NCI-H2196 treated with DMSO at 0.1 percent for 48 hours (cell line): ENCODE data around the gene PLCG1.
"Not testable (repeated sequence)": the region's sequence is repeated elsewhere in the genome, so short reads cannot be mapped to it uniquely, and the experiment has no call there.

Experiments
- DNase-seq: peaks from one replicate; lab custom pipeline; 2025; ENCODE audit not compliant: unreplicated experiment; lab: John Stamatoyannopoulos, UW

The PLCG1 gene

DNA sequence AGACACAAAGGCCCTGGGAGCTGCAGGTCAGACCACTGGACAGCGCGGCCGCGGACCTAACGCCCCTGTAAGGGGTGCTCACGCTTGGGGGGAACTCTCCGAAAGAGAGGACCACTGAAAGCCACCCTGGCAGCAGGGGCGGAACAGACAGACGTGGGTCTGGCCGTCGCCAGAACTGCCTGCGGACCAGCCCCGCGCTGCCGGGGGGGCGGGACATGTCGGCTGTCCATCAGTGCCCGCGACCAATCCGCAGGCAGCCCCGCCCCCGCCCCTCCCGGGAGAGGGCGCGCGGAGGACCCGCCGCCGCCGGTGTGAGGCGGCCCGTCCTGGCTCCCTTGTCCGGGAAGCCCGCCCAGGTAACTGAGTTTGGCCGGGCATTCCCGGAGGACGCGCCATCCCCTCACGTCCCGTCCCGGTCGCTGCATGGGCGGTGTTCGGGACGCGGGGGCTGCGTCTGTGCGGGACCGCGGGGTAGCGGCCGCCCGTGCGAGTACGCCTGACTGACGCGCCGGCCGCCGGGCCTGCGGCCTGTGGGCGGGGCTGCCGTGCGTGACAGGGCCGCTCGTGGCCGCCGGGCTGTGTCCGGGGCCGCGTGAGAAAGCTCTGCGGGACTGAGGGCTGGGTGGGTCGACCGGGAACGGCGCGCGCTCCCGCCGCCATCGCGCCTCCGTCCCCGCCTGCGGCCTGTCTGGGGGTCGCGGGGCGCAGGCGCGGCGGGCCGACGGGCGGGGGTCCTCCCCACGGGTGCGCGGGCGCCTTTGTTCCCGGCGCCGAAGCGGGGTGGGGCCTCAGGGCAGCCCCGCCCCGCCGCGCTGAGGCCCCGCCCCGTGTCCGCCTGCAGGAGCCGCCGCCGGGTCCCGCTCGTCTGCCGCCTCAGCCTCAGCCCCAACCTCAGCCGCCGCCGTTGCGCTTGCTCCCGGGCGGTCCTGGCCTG, at the start of gene PLCG1:
PLCG1 (plus strand) TSS at position 864 of the 934 bp plus-strand sequence. CDS start 99 bp downstream, outside the sequence.
- DNase-seq = peak; percentile 82

GRCh38 chr20:41087777-41088176, 49.6 kb upstream of the PLCG1 start:
- no peak for DNase-seq

- DNase-seq = no peak
These were observed 47.8 kb upstream of the PLCG1 start for GRCh38 chr20:41089555-41089954.

- no peak for DNase-seq
These were observed 45.4 kb upstream of the PLCG1 start for GRCh38 chr20:41091927-41092326.

- no peak for DNase-seq
These were observed 42.8 kb upstream of the PLCG1 start for GRCh38 chr20:41094353-41095055.

- DNase-seq = peak; percentile 42
These were observed 42.0 kb upstream of the PLCG1 start for GRCh38 chr20:41095110-41095969.

DNA sequence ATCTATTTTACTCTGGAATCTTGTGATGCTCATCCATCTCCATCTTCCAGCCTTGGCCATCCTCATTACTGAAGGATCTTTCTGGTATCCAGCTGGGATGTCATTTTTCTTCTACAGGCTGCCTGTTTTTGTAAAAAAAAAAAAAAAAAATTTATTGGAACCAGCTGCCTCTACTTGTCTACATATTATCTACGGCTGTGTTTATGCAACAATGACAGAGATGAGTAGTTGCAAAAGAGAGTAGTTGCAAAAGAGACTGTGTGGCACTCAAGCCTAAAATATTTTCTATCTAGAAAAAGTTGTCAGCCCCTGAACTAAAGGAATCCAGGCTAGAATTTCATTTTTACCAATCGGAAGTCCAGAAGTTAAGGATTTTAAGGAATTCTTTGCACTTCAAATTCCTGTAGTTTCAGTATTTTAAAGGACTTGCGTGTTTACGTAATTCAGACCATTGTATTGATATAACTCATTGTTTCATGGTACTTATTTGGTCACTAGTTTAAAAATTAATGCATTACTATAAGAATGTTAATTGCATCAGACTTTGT, 38.6 kb upstream of the PLCG1 start:
- DNase-seq = no peak

DNA sequence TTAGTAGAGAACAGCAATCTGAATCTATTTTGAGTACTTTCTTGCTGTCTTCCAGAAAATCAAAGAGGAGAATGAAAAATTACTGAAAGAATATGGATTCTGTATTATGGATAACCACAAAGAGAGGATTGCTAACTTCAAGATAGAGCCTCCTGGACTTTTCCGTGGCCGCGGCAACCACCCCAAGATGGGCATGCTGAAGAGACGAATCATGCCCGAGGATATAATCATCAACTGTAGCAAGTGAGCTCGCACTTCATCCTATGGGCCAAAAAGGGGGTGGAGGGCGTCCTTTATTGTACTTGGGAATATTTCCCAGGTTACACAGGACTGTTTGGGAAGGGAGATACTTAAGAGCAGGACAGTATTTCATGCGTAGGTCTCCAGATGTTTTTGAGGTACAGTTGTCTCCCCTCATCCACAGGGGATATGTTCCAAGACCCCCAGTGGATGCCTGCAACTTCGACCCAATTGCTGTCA, 37.3 kb upstream of the PLCG1 start:
- DNase-seq = no peak

DNA sequence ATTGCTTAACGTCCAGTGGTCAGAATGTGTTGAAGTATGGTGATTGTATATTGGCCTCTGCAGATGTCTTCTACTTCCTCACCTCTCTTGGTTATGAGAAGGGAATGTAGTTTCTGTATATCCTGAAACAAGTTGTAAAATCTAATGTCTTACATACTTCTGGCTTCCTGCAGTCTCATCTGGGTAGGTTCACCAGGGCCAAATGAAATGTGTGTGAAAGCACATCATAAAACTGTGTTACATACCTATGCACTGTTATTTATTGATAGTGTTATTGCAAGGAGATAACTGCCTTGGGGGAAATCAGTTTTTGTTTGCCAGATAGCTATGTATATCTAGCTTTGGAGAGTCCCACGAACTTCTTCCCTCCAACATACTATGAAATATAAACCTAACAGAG, 35.7 kb upstream of the PLCG1 start:
- no peak for DNase-seq

DNA sequence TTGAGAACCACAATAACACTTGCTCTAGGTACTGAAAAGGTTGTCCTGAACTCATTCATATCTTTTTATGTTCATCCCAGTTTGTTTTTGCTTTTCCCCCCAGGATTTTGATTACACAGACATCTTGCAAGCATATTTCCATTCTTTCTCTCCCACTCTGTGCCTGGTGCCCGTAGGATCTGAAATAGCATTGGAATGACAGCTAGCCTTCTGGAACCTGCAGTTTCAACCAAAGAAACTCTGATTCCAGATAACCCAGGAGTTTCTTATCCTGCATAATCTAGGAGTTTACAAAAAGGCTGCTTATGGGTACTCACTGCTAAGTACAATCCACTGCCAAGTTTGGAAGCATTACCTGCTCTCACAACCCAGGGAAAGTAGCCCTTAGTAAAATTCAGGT, 28.8 kb upstream of the PLCG1 start:
- no peak for DNase-seq

DNA sequence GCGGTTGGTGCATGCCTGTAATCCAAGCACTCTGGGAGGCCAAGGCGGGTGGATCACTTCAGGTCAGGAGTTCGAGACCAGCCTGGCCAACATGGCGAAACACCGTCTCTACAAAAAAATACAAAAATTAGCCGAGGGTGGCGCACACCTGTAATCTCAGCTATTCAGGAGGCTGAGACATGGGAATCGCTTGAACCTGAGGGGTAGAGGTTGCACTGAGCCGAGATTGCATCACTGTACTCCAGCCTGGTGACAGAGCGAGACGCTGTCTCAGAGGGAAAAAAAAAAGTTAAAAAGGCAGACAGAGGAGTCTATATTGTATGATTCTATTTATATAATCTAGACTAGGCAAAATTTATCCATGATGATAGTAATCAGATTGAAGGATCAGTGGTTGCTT, 27.3 kb upstream of the PLCG1 start:
- no peak for DNase-seq

DNA sequence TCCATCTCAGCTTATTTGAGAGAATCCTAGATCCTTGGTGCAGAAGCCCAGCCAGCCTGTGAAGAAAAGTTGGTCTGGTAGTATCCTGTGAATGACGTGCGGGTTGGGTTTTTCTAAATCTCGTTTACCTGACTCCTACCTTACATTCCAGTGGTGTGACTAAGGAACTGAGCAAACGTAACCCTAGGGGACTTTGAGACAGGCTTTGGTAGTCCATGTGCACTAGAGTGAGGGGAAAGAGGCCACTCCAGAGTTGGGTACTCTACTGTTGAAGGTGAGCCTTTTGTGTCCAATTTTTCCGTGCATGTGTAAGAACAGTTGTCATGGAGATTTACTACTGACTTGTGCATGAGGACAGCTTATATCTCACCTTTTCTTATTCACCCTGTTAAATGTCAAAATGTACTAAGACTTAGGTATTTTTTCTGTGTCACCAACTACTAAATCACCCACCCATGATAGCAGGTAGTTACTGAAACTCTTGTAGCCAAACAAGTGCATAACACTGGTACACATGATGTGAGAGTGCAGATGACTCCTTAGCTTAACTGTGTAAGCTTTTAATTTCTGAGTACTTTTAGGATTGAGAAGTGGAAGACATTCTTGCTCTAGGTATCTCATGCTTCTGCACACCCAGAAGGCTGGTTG, 26.3 kb upstream of the PLCG1 start:
- no peak for DNase-seq

DNA sequence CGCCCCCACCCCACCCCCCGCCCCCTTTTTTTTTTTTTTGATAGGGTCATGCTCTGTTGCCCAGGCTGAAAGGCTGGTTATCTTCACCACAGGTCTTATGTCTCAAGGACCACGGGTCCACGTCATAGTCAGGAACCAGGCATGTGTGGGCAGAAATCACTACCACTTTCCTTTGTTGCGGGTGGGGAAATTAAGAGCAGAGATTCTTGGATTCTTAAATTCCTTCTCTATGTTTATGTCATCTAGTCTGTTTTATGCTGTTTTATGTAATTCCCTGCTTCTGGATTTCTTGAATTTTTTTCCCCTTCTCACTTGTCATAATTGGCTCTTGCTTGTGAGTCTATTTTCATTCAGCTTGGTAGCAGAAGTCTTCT, 25.8 kb upstream of the PLCG1 start:
- DNase-seq = no peak

DNA sequence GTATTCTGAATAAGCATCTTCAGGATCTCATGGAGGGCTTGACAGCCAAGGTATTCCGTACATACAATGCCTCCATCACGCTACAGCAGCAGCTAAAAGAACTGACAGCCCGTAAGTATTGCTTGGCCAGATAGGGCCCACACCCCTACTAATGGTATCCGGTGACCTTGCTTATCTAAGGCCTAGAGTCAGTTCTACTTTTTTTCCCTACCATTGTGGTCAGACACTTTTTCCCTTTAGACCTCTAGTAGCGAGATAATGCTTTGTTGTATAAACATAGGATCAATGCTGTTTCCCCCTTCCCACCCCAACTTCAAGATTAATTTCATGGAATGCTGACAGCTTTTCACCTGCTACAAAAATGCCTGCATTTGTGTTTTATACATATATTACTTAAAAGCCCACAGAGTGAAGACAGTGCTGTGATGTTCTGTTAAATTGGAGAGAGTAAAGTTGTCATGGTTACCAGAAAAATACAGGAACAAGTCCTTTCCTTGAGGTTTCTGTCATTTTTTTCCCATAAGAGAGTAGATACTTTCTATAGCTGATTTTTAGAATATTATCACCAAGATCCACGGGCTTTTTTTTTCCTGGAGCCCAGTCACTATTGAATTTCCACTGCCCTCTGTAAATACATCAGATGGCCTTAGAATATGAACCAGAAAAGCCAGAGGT, 20.9 kb upstream of the PLCG1 start:
- DNase-seq = no peak

DNA sequence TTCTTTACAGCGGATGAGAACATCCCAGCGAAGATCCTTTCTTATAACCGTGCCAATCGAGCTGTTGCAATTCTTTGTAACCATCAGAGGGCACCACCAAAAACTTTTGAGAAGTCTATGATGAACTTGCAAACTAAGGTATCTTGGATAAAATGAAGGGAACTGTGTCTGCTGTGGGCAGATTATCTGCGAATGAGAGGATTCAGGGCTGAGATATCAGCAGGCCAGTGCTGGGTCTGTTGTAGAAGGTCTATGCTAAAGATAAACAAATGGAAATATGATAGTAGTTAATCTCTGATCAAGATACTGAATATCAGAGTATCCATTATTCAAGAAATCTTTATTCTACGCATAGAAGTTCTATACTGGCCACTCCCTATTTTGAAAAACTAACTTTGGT, 19.2 kb upstream of the PLCG1 start:
- not testable (repeated sequence) for DNase-seq

- DNase-seq = no peak
These were observed 18.7 kb upstream of the PLCG1 start for GRCh38 chr20:41118632-41119031.

DNA sequence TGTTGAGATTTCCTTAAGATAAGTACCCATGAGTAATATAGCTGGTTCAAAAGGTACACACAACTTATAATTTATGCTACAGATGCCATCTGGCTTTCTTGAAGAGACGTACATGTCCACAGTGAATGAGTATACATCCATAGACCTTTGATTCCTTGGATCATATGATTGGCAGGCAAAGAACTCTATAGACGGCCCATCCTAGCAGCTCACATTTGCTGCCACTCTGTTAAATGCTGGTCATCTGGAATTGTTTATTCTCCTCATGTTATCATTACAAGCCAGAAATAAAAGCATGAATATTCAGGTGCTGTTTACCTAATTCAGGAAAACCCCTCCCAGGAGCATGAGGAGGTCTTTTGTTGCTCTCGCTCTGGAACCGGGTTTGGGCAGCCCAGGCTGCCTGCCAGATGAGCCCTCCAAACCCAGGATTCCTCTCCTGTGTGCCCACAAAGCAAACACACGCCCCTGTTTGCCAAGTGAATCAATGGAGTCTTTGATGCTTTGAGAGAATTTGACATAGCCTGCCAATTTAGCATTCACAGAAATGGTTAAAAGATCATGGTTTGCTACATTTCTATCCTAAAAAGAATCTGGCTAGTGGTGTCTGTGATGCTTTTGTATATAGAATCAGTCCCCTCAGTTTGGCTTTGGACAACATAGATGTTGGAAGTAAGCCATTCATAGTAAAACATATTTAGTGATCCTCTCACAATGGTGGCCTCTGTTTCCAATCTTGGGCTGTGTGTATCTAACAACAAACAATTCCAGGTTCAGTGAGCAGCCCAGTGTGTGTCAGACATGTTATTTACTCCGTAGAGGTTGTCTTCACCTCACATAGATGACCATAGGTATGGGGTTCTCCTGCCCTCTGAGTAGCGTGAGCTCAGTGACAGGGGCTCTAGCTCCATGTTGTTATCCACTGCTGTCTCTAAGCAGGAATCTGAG, 17.5 kb upstream of the PLCG1 start:
- peak; percentile 60 for DNase-seq

DNA sequence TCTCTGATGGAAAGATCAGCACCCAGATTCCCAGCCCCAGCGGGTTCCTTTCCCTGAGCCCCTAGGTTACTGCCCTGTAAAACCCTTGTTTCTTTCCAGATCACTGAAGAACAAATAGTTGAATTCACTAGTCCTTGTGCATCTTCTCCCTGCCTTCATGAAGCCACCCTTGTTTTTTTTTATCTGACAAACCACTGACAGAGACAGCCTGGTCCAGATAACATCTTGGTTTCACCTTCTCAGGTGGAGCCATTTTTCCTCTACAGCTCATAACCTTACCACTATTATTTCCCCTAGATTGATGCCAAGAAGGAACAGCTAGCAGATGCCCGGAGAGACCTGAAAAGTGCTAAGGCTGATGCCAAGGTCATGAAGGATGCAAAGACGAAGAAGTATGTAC, 15.9 kb upstream of the PLCG1 start:
- DNase-seq = no peak

DNA sequence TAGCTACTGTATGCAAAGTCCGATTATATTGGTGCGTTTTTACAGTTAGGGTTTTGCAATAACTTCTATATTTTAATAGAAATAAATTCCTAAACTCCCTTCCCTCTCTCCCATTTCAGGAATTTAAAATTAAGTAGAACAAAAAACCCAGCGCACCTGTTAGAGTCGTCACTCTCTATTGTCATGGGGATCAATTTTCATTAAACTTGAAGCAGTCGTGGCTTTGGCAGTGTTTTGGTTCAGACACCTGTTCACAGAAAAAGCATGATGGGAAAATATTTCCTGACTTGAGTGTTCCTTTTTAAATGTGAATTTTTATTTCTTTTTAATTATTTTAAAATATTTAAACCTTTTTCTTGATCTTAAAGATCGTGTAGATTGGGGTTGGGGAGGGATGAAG, 13.7 kb upstream of the PLCG1 start:
- no peak for DNase-seq
